Regular cardiac myocyte (primary cell): Measurements from ENCODE around the gene GTF3C5. TPM values are rescaled to one million over a fixed set of nuclear protein-coding genes. Genes with fewer than 3 reads are reported as not detected.

Source experiments
- total RNA-seq: library from RNA; depleted of rRNA; stranded (reverse); fragments of >200 nt; gene quantifications from 2 replicates; pipeline ENCODE4 v1.2.3, GENCODE V29; 2014

Gene GTF3C5
- 31.3 and 38.2 TPM in 2 replicates for total RNA-seq

GRCh38 chr9:133030317-133031129, at the start of gene GTF3C5:
Gene GTF3C5, plus strand, starts transcription at chr9:133030997. Its CDS starts 15 bp downstream, at chr9:133031012.

GRCh38 chr9:133061764-133062145, 31.0 kb downstream of the GTF3C5 start, which contains the start of gene CEL:
Gene CEL, plus strand, starts transcription at chr9:133061981. Its CDS starts 22 bp downstream, at chr9:133062003.

Other genes starting within 250 kb of the GTF3C5 start
- gene AK8, start 152.7 kb upstream of the GTF3C5 start, total RNA-seq: under 0.01 and 0.19 TPM in 2 replicates
- 2.8 and 3.5 TPM in 2 replicates for gene SPACA9, start 152.1 kb upstream of the GTF3C5 start, total RNA-seq
- 26.5 and 34.1 TPM in 2 replicates for gene TSC1, start 86.4 kb upstream of the GTF3C5 start, total RNA-seq
- not detected in 2 replicates for gene GFI1B, start 52.3 kb upstream of the GTF3C5 start, total RNA-seq
- gene CEL, start 31.0 kb downstream of the GTF3C5 start, total RNA-seq: under 0.01 and 0.28 TPM in 2 replicates
- 23.4 and 38.5 TPM in 2 replicates for gene RALGDS, start 90.2 kb downstream of the GTF3C5 start, total RNA-seq
- gene GBGT1, start 132.9 kb downstream of the GTF3C5 start, total RNA-seq: 3.3 and 4.5 TPM in 2 replicates
- gene OBP2B, start 178.3 kb downstream of the GTF3C5 start, total RNA-seq: not detected in 2 replicates
- gene ABO, start 244.2 kb downstream of the GTF3C5 start, total RNA-seq: not detected in 2 replicates